HG03095 (cell line): ENCODE results near the gene SP5.
"Not testable (repeated sequence)": the region's sequence is repeated elsewhere in the genome, so short reads cannot be mapped to it uniquely, and the experiment has no call there.

Experiments used
- ATAC-seq: cut with Tn5 transposase; IDR thresholded peaks from one replicate; pipeline ENCODE4 v1.9.1; 2021; ENCODE audit warnings: moderate library complexity; ENCODE audit not compliant: unreplicated experiment

The SP5 gene

GRCh38 chr2:170737406-170737805 lies 22.3 kb downstream of the SP5 start:
- no peak for ATAC-seq

DNA sequence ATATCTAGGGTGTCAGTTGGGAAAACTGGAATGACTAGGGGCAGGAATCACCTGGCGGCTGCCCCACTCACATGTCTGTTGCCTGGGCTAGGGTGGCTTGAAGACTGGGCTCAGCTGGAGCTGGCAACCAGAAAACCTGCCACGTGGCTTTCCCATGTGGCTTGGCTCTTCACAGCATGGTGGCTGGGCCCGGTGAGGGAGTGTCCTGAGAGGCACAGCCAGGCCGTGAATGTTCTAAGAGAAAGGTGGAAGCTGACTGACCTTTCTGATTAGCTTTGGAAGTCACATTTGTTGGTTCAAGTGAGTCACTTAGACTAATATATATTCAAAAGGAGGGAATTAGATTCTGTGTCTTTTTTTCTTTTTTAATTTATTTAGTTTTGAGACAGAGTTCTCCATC lies 22.7 kb downstream of the SP5 start:
- ATAC-seq = no peak

GRCh38 chr2:170739048-170739447 lies 23.9 kb downstream of the SP5 start:
- no peak for ATAC-seq

DNA sequence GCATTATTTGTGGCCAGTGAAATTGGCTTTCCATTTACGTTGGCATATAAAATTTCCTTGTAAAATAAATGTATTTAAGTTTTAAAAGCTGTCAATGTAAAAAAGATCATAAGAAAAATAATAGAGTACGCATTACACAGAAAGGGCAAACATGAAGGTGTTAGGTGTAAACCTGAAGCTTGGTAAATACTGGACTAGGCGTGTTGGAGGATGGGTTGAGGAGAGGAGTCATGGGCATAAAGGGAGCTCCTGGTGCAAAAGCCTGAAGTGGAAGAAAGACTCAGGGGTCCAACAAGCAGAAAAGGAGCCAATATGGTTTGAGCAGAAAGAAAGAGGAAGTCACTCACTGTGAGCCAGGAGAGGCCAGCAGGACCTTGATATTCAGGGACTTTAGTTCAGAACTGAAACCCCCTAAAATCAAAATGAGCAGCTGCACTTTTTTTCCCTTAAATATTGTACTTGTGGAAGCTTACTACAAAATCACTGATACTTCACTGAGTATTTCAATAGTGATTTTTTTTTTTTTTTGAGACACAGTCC lies 24.4 kb downstream of the SP5 start:
- ATAC-seq = no peak

DNA sequence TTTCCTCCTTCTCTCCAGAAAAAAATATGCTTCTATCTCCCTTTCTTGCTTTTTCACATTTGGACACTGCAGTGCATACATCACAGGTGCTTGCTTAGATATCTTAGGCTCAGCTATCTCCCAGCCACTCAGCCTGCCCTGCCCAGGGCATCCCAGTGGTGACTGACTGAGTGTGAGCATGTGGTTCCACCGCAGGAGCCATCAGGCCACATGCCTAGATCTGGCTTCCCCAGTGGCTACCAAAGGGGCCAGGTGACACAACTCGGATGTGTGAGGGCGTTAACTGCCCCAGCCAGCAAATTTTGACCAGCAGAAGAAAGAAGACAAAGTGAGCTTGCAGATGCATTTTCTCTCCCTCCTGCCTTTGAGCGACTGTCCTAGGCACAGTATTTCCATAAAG lies 25.5 kb downstream of the SP5 start:
- ATAC-seq = no peak

DNA sequence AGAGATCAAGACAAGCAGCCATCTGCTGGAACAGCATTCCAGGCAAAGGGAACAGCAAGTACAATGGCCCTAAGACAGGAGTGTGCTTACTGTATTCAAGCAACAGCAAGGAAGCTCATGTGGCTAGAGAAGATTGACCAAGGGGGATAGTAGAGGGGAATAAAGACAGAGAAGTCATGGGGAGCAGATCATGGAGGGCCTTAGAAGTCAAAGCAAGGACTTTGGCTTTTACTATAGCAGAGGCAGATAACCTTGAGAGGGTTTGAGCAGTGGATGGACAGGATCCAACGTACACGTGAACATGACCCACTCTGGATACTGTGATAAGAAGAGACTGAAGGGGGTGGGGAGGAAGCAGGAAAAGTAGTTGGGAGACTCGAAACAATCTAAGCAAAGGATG lies 26.9 kb downstream of the SP5 start:
- no peak for ATAC-seq

GRCh38 chr2:170742896-170743529 lies 27.9 kb downstream of the SP5 start:
- ATAC-seq = no peak

DNA sequence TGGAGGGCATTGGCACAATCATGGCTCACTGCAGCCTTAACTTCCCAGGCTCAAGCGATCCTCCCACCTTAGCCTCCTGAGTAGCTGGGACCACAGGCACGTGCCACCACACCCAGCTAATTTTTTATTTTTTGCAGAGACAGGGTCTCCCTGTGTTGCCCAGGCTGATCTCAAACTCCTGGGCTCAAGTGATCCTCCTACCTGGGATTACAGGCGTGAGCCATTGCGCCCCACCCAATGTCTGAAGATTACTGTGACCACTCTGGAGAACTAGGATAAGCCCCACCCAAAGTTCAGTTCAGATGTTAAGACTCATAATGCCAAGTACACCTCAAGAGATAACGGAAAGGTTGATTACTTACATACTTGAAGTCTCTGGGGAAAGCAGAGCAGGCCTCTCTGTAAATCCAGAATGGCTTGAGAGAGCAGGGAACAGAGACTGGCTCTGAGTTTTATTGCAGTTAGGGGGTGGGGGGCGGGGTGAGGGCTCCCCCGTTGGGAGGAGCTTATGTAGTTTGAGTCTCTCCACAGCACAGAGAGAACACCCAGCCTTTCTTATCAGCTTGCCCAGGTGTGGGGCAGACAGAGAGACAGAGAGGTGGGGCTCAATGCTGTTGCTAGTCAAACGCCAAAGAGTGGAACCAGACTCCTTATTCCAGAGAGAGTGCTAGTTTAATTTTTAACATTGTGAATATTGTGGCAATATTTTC lies 28.5 kb downstream of the SP5 start:
- ATAC-seq = no peak

DNA sequence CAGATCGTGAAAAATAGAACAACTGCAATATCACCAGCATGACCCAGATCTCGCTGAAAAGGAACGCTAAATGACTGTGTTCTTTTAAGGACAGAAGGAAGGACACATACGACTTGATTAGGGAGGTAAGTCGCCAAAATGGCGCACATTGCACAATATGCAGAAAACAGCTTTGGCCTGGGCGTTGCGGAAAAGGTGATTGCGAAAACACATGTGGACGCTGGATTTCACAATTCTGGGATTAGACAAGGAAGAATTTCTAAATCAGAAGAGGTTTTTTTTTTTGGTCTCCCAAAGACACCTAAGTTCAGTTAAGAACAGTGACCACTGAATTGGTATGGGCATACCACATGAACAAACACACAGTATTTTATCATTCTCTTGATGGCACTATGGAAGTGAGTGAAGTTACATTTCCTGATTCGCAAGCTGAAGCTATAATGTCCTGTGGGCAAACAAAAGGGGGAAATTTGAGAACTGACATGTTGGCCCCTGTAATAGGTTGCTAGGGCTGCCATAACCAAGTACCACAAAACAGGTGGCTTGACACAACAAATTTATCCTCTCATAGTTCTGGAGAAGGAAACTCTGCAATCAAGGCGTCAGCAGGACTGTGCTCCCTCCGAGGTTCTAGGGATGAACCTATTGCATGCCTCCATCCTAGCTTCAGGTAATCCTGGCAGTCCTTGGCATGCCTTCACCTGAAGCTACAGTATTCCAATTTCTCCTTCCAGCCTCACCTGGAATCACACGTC lies 29.3 kb downstream of the SP5 start:
- no peak for ATAC-seq

GRCh38 chr2:170745305-170745704 lies 30.2 kb downstream of the SP5 start:
- ATAC-seq = no peak

GRCh38 chr2:170747921-170748320 lies 32.8 kb downstream of the SP5 start:
- no peak for ATAC-seq

GRCh38 chr2:170751555-170751954 lies 36.4 kb downstream of the SP5 start:
- ATAC-seq = not testable (repeated sequence)

- no peak for ATAC-seq
Measured at GRCh38 chr2:170761572-170761971, 46.4 kb downstream of the SP5 start.

DNA sequence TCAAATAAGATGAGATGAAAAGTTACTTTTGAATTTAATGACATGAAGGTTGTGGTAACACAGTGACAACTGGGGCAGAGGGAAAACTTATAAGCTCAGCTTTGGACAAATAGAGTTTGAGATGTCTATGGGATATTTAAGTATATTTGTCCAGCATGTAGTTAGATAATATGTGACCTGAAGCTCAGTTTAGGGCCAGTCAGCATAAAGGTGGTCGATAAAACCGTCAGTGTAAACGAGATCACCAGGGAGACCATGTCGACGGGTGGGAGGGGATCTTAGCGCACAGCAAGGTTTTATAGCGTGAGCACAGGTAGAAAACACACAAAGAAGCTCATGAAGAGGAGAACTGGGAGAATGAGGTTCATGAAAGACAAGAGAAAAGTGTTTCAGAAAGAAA lies 47.6 kb downstream of the SP5 start:
- no peak for ATAC-seq

DNA sequence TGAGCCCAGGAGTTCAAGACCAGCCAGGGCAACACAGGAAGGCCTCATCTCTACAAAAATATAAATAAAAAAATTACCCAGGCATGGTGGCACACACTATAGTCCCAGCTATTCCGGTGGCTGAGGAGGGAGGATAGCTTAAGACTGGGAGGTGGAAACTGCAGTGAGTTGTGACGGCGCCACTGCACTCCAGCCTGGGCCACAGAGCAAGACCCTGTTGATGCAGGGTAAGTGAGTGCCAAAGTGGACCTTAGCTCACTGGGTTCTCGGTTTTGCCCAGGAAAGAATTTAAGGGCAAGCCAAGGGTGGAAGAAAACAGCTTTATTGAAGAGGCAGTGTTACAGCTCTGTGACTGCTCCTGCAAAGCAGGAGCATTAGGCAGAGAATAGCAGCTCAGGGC lies 48.1 kb downstream of the SP5 start:
- no peak for ATAC-seq

DNA sequence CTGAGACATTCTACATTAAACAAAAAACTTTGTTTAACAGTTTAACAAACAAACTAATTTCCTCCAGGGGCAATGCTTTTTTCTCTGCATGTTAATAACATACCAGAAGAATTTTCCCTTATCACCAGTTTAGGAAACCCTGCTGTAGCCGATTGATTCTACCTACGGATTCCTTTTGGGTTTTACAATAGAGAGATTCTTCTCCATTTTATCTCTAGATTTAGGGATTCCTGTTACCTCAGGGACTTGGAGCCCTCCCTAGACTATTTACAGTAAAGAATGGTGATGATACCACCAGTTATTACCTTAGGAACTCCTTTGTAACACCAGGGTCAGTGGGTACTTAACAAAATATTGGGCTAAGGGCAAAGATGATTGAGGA lies 49.7 kb downstream of the SP5 start:
- no peak for ATAC-seq

GRCh38 chr2:170766693-170767092 lies 51.6 kb downstream of the SP5 start:
- no peak for ATAC-seq
